Immature natural killer cell (primary cell): ENCODE results near the gene MRPS18A. TPM values are rescaled to one million over a fixed set of nuclear protein-coding genes. Genes with fewer than 3 reads are reported as not detected.
"Not testable (repeated sequence)": the region's sequence is repeated elsewhere in the genome, so short reads cannot be mapped to it uniquely, and the experiment has no call there.

Source experiments
- DNase-seq, 3 donors: peaks; one replicate each; pipeline ENCODE4 v3.0.0; 2022; ENCODE audit warnings: mixed read lengths in 1 of 3
- H3K27ac Mint-ChIP-seq, 6 donors: one replicate each; pipeline ENCODE4 v1.8.0; 2020; ENCODE audit warnings: mixed read lengths in 6 of 6, mild to moderate bottlenecking in 5 of 6, inconsistent platforms in 4 of 6, moderate library complexity in 3 of 6
- H3K27me3 Mint-ChIP-seq, 3 donors: one replicate each; pipeline ENCODE4 v1.8.0; 2020 to 2021; ENCODE audit warnings: low read depth in 3 of 3, mild to moderate bottlenecking in 3 of 3, mixed read lengths in 3 of 3, moderate library complexity in 3 of 3, inconsistent platforms in 1 of 3
- H3K36me3 Mint-ChIP-seq, 3 donors: one replicate each; pipeline ENCODE4 v1.8.0; 2020; ENCODE audit warnings: mixed read lengths in 3 of 3, inconsistent platforms in 2 of 3, mild to moderate bottlenecking in 2 of 3
- H3K4me1 Mint-ChIP-seq, 2 donors: one replicate each; pipeline ENCODE4 v1.8.0; 2020; ENCODE audit warnings: inconsistent platforms in 2 of 2, mild to moderate bottlenecking in 2 of 2, mixed read lengths in 2 of 2, moderate library complexity in 1 of 2
- H3K4me3 Mint-ChIP-seq, 5 donors: one replicate each; pipeline ENCODE4 v1.8.0; 2020; ENCODE audit warnings: mild to moderate bottlenecking in 5 of 5, mixed read lengths in 5 of 5, inconsistent platforms in 3 of 5, moderate library complexity in 3 of 5
- H3K9me3 Mint-ChIP-seq, 6 donors: one replicate each; pipeline ENCODE4 v1.8.0; 2020; ENCODE audit warnings: mild to moderate bottlenecking in 6 of 6, mixed read lengths in 6 of 6, inconsistent platforms in 4 of 6, moderate library complexity in 3 of 6
- polyA plus RNA-seq, 3 donors: library from polyadenylated mRNA; unstranded; fragments of 300-500 nt; fragmentation: Illumina TruSeq; gene quantifications; one replicate each; pipeline ENCODE4 v1.2.3, GENCODE V29; 2021

MRPS18A gene
- polyA plus RNA-seq, 3 donors from 2014 or later, result 53.6 to 83.9 (median 65.6) TPM

DNA sequence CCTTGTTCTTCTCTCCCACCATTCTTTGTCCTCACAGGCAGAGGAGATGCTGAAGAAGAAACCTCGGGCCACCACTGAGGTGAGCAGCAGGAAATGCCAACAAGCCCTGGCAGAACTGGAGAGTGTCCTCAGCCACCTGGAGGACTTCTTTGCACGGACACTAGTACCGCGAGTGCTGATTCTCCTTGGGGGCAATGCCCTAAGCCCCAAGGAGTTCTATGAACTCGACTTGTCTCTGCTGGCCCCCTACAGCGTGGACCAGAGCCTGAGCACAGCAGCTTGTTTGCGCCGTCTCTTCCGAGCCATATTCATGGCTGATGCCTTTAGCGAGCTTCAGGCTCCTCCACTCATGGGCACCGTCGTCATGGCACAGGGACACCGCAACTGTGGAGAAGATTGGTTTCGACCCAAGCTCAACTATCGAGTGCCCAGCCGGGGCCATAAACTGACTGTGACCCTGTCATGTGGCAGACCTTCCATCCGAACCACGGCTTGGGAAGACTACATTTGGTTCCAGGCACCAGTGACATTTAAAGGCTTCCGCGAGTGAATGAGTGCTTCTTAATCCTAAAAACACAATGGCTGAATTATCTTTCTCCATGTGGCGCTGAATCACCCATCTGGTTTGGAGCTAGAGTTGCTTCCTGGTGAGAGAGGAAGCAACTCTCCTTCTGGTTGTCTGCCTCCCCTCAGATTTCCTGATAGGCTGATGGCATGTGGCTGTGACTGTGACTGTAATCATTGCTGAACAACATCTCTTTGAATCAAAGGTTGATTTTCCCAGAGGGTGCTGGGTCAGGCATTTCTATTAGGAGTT lies 47.4 kb downstream of the MRPS18A start:
- peaks cover 9 to 12% (median 10%) of the 10 kb centered on the region in 3 donors for H3K27me3 Mint-ChIP-seq
- no peak for DNase-seq
- H3K36me3 Mint-ChIP-seq, result peaks cover 16 to 22% (median 17%) of the 10 kb centered on the region in 3 donors
- no peaks in the 10 kb centered on the region for H3K9me3 Mint-ChIP-seq
- H3K4me3 Mint-ChIP-seq, result peak overlapping the region in 1 of 5 donors; percentile 46
- peak overlapping the region in 2 of 6 donors; percentile 58 to 75 for H3K27ac Mint-ChIP-seq
- H3K4me1 Mint-ChIP-seq, result peaks cover 44 to 58% of the 10 kb centered on the region in 2 donors

GRCh38 chr6:43636308-43636659 lies 51.3 kb downstream of the MRPS18A start:
- peaks cover 42 to 53% of the 10 kb centered on the region in 2 donors for H3K4me1 Mint-ChIP-seq

GRCh38 chr6:43635387-43636307 lies 51.9 kb downstream of the MRPS18A start, which contains the start of gene MAD2L1BP:
TSS of gene MAD2L1BP (plus strand) at chr6:43635840. CDS start at chr6:43635876, 36 bp downstream.
- DNase-seq, result peak; percentile 84 to 86 (median 84)
- Mint-ChIP-seq H3K36me3 (peaks cover 11 to 18% (median 14%) of the 10 kb centered on the region in 3 donors), H3K4me3 (peak within 1 kb of the TSS; percentile 96 to 100 (median 99)), H3K9me3 (no peaks in the 10 kb centered on the region), H3K27me3 (peaks cover 7 to 14% (median 10%) of the 10 kb centered on the region in 3 donors), H3K27ac (peak within 1 kb of the TSS; percentile 90 to 97 (median 95)), H3K4me1 (peaks cover 43 to 53% of the 10 kb centered on the region in 2 donors)

More at GRCh38 chr6:43636308-43636659, 51.3 kb downstream of the MRPS18A start:
- Mint-ChIP-seq H3K36me3 (peaks cover 12 to 19% (median 14%) of the 10 kb centered on the region in 3 donors), H3K9me3 (no peaks in the 10 kb centered on the region), H3K4me3 (peak overlapping the region; percentile 96 to 100 (median 99)), H3K27ac (peak overlapping the region; percentile 90 to 97 (median 95)), H3K27me3 (peaks cover 7 to 14% (median 10%) of the 10 kb centered on the region in 3 donors)
- peak in 1 of 3 donors; percentile 4 for DNase-seq

DNA sequence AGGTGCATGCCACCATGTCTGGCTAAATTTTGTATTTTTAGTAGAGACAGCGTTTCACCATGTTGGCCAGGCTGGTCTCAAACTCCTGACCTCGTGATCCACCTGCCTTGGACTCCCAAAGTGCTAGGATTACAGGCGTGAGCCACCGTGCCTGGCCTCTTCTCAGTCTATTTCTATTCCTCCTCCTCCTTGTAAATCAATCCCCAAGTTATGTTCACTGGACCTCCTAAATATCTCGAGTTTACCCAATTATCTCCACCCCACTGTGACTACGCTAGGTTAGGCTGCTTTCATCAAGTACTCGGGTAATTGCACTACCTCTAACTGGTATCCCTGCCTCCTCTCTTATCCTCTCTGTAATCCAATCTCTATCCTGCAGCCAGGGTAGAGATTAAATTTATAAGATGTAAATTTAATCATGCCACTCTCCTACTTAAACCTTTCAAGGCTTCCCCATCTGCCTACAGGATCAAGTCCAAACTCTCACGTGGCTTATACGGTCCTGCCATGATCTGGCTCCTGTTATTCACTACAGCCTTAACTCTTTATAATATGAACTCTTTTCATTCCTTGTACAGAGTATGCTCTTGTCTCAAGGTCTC lies 52.8 kb downstream of the MRPS18A start:
- Mint-ChIP-seq H3K9me3 (no peaks in the 10 kb centered on the region), H3K4me1 (peaks cover 46 to 50% of the 10 kb centered on the region in 2 donors), H3K27ac (peak overlapping the region; percentile 90 to 97 (median 95)), H3K4me3 (peak overlapping the region; percentile 96 to 100 (median 99)), H3K27me3 (peaks cover 10 to 14% (median 10%) of the 10 kb centered on the region in 3 donors), H3K36me3 (peaks cover 4 to 10% (median 6%) of the 10 kb centered on the region in 3 donors)
- no peak for DNase-seq

DNA sequence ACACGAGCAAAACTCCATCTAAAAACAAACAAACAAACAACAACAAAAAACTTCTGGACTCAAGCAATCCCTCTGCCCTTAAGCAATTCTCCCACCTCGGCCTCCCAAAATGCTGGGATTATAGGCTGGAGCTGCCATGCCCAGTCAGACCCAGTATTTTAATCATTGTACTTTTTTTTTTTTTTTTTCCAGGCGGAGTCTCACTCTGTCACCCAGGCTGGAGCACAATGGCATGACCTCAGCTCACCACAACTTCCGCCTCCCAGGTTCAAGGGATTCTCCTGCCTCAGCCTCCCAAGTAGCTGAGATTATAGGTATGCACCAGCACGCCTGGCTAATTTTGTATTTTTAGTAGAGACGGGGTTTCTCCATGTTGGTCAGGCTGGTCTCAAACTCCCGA lies 54.6 kb downstream of the MRPS18A start:
- not testable (repeated sequence) for H3K27ac Mint-ChIP-seq, H3K4me3 Mint-ChIP-seq, H3K9me3 Mint-ChIP-seq, H3K36me3 Mint-ChIP-seq, DNase-seq
- peaks cover 12 to 17% (median 16%) of the 10 kb centered on the region in 3 donors for H3K27me3 Mint-ChIP-seq
- peaks cover 43 to 50% of the 10 kb centered on the region in 2 donors for H3K4me1 Mint-ChIP-seq

DNA sequence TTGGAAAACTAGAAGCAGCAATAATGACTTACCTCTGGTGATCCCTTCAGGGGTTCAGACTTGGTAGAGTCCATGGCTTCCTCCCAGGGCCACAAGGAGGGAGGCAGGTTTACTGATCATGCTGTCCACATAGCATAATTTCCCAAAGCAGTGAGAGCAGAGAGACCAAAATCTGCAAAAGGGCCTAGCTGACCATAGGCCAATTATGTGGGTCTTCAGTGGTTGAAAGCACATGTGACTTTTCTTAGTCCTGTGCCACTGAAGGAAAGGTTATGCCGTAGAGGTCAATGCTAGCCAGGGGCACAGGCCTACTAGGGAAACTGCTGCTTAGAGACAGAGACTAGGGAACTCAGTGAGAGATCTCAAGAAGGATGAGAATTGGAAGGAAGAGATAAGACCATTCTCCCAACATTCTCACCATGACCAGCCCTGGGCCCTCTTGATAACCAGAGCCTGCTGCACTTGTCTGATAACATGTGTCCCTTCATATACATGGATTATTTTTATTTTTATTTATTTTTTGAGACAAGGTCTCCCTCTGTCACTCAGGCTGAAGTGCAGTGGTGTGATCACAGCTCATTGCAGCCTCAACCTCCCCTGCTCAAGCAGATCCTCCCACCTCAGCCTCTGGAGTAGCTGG lies 56.5 kb downstream of the MRPS18A start:
- Mint-ChIP-seq H3K27ac (peak overlapping the region in 5 of 6 donors; percentile 44 to 62 (median 58)), H3K4me3 (peak overlapping the region; percentile 17 to 50 (median 38)), H3K4me1 (peaks cover 45 to 54% of the 10 kb centered on the region in 2 donors), H3K36me3 (no peaks in the 10 kb centered on the region), H3K9me3 (no peaks in the 10 kb centered on the region), H3K27me3 (peaks cover 10 to 16% (median 13%) of the 10 kb centered on the region in 3 donors)
- no peak for DNase-seq

GRCh38 chr6:43629505-43630300 lies 57.9 kb downstream of the MRPS18A start:
- Mint-ChIP-seq H3K9me3 (no peaks in the 10 kb centered on the region), H3K36me3 (peaks cover 0 to 6% (median 4%) of the 10 kb centered on the region in 3 donors), H3K27ac (peak overlapping the region; percentile 88 to 97 (median 96)), H3K4me1 (peaks cover 31 to 44% of the 10 kb centered on the region in 2 donors), H3K27me3 (peaks cover 3 to 8% (median 3%) of the 10 kb centered on the region in 3 donors), H3K4me3 (peak overlapping the region; percentile 99 to 100 (median 99))
- DNase-seq, result peak; percentile 79 to 80 (median 80)

GRCh38 chr6:43629104-43629504 lies 58.5 kb downstream of the MRPS18A start, which contains the start of gene GTPBP2:
TSS of gene GTPBP2 (minus strand) at chr6:43629264. CDS start at chr6:43629162, 102 bp downstream.
- Mint-ChIP-seq H3K9me3 (no peaks in the 10 kb centered on the region), H3K27me3 (peaks cover 3 to 8% (median 3%) of the 10 kb centered on the region in 3 donors), H3K36me3 (peaks cover 0 to 7% (median 6%) of the 10 kb centered on the region in 3 donors), H3K27ac (peak within 1 kb of the TSS; percentile 88 to 97 (median 96)), H3K4me3 (peak within 1 kb of the TSS; percentile 99 to 100 (median 99)), H3K4me1 (peaks cover 29 to 43% of the 10 kb centered on the region in 2 donors)
- DNase-seq, result peak; percentile 93 to 95 (median 94)

GRCh38 chr6:43628393-43629103 lies 59.0 kb downstream of the MRPS18A start:
- Mint-ChIP-seq H3K27ac (peak overlapping the region; percentile 88 to 97 (median 93)), H3K9me3 (no peaks in the 10 kb centered on the region), H3K27me3 (peaks cover 3 to 8% (median 3%) of the 10 kb centered on the region in 3 donors), H3K4me1 (peaks cover 31 to 43% of the 10 kb centered on the region in 2 donors), H3K36me3 (peaks cover 5 to 9% (median 7%) of the 10 kb centered on the region in 3 donors), H3K4me3 (peak overlapping the region; percentile 99 to 100 (median 99))
- peak in 2 of 3 donors; percentile 39 to 48 for DNase-seq

DNA sequence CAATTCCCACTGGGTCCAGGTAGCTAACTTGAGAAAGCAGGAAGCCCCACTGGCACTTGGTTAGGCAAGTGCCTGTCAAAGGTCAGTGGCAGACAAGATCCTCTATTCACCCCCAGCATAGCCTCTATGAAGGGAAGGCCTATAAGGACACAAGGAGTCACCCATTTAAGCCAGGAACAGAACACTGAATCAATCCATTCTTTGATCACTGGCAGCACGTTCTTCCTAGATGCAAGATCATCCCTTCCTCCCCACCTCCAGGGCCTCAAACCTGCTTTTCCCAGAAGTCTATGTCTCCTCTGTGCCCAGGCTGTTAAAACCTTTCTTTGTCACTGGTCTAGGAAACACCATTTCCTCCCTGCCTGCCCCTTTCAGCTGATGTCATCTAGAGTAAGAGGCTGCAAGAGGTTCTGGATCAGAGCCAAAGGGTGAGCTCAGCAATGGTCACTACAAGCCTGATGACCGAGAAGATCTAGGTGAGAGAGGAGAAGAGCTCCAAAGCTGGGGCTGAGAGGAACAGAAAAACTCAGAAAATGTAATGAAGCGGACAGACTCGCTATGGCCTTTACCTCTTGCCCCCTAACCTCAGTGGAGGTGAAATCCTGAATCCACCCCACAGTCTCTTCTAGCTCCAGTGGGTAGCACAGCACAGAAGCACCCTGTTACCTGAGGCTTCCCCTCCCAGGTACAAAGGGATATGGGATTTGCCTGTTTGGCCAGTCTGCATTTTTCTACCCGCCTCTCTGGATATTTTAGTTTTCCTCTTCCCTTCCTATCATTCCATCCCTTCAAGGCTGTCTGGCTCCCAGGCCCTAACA lies 60.4 kb downstream of the MRPS18A start:
- no peaks in the 10 kb centered on the region for H3K9me3 Mint-ChIP-seq
- peaks cover 31 to 43% of the 10 kb centered on the region in 2 donors for H3K4me1 Mint-ChIP-seq
- H3K27me3 Mint-ChIP-seq, result peaks cover 3 to 8% (median 3%) of the 10 kb centered on the region in 3 donors

More for the DNA sequence above, 60.4 kb downstream of the MRPS18A start:
- peaks cover 8 to 16% (median 11%) of the 10 kb centered on the region in 3 donors for H3K36me3 Mint-ChIP-seq
- DNase-seq, result no peak
- peak overlapping the region; percentile 13 to 83 (median 68) for H3K27ac Mint-ChIP-seq
- peak overlapping the region; percentile 58 to 70 (median 67) for H3K4me3 Mint-ChIP-seq
